Measurements from ENCODE around the gene WEE2.

- no peak for TF ChIP-seq CTCF (IDR thresholded peaks at IDR 0.05; ENCODE audit: low read depth, low read length, poor library complexity, severe bottlenecking)
- TF ChIP-seq EZH2phosphoT487 (IDR thresholded peaks at IDR 0.05; ENCODE audit: borderline replicate concordance, low read length) = no peak
These were observed 11.8 kb upstream of the WEE2 start for GRCh38 chr7:141696348-141696747.
